NOMO-1 treated with dmso at 0.1 percent for 144 hours (cell line): Measurements from ENCODE around the gene SPAG16.
"Not testable (repeated sequence)": the region's sequence is repeated elsewhere in the genome, so short reads cannot be mapped to it uniquely, and the experiment has no call there.

Source experiments
- DNase-seq: peaks from one replicate; lab custom pipeline; 2025; ENCODE audit not compliant: unreplicated experiment; lab: John Stamatoyannopoulos, UW

SPAG16 gene

DNA sequence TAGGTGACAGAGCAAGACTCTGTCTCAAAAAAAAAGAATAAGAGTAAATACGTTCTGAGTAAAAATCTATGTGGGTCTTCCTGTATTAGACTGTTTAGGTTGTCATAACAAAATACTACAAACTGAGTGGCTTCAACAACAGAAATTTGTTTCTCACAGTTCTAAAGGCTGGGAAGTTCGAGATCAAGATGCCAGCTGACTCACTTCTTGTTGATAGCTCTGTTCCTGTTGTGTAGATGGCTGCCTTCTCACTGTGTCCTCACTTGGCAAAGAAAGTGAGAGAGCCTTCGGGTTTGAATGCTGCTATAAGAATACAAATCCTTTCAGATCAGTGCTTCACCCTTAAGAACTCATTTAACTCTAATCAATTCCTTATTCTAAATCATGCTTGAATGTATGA lies 696.6 kb downstream of the SPAG16 start:
- DNase-seq: no peak

DNA sequence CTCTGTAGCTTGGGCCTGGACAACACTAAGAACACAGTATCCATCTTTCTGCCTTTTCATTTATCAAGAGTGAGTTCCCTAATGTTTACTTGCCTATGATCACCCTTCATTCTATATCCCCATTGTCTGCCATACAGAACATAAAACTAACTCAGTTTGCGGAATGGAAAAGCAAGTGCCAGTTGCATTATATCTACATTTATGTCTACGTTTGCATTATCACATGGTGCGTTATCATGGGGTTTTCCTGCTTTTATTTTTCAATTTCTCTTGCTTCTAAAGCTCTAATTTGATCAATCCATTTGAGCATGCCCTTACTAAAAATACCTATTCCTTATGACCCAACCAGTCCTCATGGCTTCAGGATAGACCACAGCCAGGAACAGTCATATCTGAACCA lies 704.9 kb downstream of the SPAG16 start:
- no peak for DNase-seq

GRCh38 chr2:213991453-213992108 lies 707.3 kb downstream of the SPAG16 start:
- no peak for DNase-seq

- no peak for DNase-seq
Measured at GRCh38 chr2:213995400-213996105, 711.3 kb downstream of the SPAG16 start.

- not testable (repeated sequence) for DNase-seq
Measured at GRCh38 chr2:213998976-213999375, 714.7 kb downstream of the SPAG16 start.

DNA sequence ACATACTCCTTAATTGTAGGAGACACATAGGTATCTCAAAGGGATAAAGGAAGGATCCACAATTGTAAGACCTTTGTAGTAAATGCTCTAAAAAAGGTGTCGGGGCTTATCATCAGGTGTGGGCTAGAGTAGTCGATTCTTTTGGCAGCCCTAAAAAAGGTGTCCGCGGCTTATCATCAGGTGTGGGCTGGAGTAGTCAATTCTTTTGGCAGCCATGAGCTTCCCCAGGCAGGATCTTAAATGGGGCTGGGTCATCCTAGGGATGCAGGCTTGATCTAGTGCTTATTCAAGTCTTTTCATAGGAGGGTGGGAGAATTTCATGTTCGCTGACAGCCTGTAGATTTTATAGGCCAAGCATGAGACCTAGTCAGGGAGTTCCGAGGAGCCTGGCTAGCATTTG lies 720.2 kb downstream of the SPAG16 start:
- no peak for DNase-seq

DNA sequence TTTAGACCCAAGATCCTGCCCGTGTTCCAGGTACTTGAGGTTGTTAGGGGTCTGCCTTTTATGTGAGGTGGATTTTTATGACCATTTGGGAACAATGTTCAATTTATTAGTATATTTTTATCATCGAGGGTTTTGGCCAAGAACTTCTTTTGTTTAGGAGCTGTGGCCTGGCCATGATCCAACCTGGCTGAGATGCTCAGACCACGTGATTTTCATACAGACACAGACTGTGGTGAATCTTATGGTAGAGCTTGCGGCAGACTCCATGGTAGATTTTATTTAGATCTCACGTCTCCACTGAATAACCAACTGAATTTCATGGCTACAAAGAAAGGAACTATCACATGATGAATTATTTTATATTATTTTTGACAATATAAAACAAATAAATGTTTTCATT lies 721.1 kb downstream of the SPAG16 start:
- DNase-seq: no peak

- DNase-seq: no peak
Measured at GRCh38 chr2:214006601-214007000, 722.3 kb downstream of the SPAG16 start.

DNA sequence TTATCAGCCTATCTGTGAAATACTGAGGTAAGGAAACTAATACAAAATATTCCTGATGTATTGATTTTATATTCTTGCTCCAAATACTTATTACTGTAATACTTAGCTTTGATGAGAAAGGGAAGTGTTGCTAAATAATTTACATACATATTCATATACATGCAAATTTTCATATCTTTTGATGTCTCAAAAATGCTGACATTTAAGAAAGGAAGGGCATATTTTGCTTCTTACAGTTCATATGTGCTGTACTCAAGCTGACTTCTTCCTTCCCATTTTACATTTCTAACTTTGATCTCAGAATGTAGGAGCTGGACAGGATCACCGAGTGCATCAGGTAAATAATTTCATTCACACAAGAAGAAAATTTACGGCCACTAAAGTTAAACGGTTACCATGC lies 727.4 kb downstream of the SPAG16 start:
- no peak for DNase-seq

GRCh38 chr2:214014551-214015220 lies 730.4 kb downstream of the SPAG16 start:
- no peak for DNase-seq

DNA sequence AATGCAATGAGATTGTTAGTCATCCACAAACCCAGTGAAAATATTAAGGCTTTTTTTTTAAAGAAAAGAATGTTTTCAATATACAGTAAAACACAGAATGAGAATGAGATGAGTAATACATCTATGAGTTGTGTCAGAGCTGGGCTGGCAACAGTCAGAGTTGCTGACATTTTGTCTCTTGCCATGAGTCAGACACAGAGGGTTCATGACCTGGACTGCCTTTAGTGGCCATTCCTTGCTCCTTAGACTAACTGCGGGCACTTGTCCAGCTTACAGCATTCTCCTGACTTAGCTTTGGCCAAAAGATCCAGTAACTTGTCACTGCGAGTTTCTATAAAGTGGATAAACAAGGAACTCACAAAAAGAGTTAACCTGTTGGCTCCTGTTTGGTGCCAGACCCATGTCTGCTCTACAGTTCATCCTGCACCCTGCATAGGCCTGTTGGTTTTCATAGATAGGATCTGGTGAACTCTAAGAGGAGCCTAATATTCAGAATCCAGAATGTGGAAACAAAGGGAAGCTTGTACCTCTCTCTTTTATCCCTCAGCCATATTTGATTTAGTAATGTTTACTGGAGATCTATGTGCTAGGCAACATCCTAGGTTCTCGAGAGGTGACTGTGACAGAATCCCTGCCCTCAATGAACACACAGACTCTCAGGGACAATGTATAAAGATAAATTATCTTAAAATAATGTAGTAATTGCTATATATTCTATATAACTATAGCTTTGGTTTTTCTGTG lies 735.1 kb downstream of the SPAG16 start:
- DNase-seq: no peak

- no peak for DNase-seq
Measured at GRCh38 chr2:214019973-214020345, 735.7 kb downstream of the SPAG16 start.

DNA sequence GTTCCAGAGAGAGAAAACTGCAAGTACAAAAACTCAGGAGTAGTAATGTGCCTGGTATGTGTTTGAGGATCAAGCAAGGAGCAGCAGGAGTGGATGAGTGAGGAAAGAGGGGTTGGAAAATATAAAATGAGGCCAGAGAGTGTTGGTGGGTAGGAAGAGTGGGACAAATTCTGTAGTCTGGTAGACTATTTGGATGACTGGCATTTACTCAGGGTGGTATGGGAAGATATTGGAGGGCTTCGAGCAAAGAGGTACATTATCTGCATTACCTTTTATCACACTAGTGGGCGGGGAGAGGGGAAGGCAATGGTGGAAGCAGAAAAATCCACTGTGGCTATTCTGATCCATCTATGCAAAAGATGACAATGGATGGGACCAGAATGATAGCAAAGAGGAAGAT lies 744.9 kb downstream of the SPAG16 start:
- DNase-seq: no peak

DNA sequence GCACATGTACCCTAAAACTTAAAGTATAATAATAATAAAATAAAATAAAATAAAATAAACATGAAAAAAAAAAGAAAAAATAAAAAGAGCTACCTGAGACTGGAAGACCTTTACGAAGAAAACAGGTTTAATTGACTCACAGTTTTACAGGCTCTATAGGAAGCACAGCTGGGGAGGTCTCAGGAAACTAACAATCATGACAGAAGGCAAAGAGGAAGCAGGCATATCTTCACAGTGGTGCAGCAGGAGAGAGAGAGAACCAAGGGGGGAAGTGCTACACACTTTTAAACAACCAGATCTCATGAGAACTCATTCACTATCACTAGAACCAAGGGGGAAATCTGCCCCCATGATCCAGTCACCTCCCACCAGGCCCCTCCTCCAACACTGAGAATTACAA lies 747.3 kb downstream of the SPAG16 start:
- no peak for DNase-seq

DNA sequence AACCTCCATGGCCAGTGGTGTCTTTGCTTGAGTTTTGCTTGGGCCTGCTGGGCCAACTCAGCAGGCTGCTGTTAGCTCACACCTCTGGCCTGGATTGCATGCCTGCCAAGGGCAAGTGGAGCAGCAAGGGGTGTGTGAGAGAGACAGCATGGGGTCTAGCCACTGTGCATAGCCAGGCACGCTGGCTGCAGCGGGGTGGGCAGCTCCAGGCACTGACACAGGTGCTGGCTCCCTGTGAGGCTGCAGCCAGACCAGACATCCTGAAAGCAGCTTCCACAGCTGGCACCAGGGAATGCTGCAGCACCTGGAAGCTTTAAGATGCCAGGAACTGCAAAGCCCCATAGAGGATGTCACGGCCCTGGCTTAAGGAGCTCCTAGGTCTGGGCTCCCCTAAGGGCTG lies 750.2 kb downstream of the SPAG16 start:
- DNase-seq: no peak

- no peak for DNase-seq
Measured at GRCh38 chr2:214035091-214035852, 751.0 kb downstream of the SPAG16 start.

GRCh38 chr2:214035921-214036320 lies 751.7 kb downstream of the SPAG16 start:
- no peak for DNase-seq

- DNase-seq: no peak
Measured at GRCh38 chr2:214038186-214038585, 753.9 kb downstream of the SPAG16 start.

- DNase-seq: no peak
Measured at GRCh38 chr2:214050731-214051130, 766.5 kb downstream of the SPAG16 start.

DNA sequence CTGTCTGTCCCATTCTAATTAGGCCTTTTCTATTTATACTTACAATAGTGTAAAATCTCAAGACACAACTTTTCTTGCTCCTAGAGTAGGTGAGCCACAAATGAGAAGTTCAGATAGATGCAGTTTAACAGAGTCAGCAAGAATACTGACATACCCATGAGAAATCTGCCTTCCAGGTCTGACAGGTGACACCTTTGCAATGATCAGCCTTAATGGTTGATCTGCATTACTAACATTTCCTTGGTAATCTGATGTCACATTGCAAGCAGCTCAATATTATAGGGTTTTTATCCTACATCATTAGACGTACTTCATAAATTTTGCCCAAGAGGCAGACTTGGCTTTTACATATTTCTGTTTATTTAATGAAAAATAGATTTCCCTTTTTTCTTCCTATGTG lies 767.3 kb downstream of the SPAG16 start:
- DNase-seq: no peak

GRCh38 chr2:214052235-214052634 lies 768.0 kb downstream of the SPAG16 start:
- no peak for DNase-seq
